H9 (cell line): Measurements from ENCODE around the gene PGGHG. TPM values are rescaled to one million over a fixed set of nuclear protein-coding genes. Genes with fewer than 3 reads are reported as not detected.

Experiments used
- DNase-seq: peaks from one replicate; pipeline ENCODE4 v3.0.0-alpha.2; 2017
- H2AFZ ChIP-seq: one replicate; pipeline ENCODE4 v1.6.1; 2013; ENCODE audit warnings: mild to moderate bottlenecking, low read length, control low read depth, moderate library complexity
- H2AK5ac ChIP-seq: 2 replicates; pipeline ENCODE4 v1.6.1; 2013; ENCODE audit warnings: low read length, control low read depth, mixed read lengths; ENCODE audit not compliant: insufficient read length
- H2BK120ac ChIP-seq: one replicate; pipeline ENCODE4 v1.6.1; 2013; ENCODE audit warnings: low read depth, mild to moderate bottlenecking, low read length, control low read depth, inconsistent platforms; ENCODE audit not compliant: poor library complexity, severe bottlenecking
- H2BK12ac ChIP-seq: 2 replicates; pipeline ENCODE4 v1.6.1; 2013; ENCODE audit warnings: low read length, control low read depth, mixed read lengths, low read depth; ENCODE audit not compliant: insufficient read length
- H2BK15ac ChIP-seq: 2 replicates; pipeline ENCODE4 v1.6.1; 2013; ENCODE audit warnings: low read depth, low read length, control low read depth
- H2BK20ac ChIP-seq: one replicate; pipeline ENCODE4 v1.6.1; 2013; ENCODE audit warnings: low read depth, mild to moderate bottlenecking, low read length, control low read depth, inconsistent platforms; ENCODE audit not compliant: poor library complexity, severe bottlenecking
- H2BK5ac ChIP-seq: 2 replicates; pipeline ENCODE4 v1.6.1; 2013; ENCODE audit warnings: low read length, control low read depth, mixed read lengths; ENCODE audit not compliant: insufficient read length
- H3K14ac ChIP-seq: 2 replicates; pipeline ENCODE4 v1.6.1; 2013; ENCODE audit warnings: low read length, control low read depth; ENCODE audit not compliant: insufficient read depth
- H3K18ac ChIP-seq: 2 replicates; pipeline ENCODE4 v1.6.1; 2013; ENCODE audit warnings: low read depth, mild to moderate bottlenecking, mixed read lengths, low read length, control low read depth; ENCODE audit not compliant: insufficient read length
- H3K23ac ChIP-seq: 2 replicates; pipeline ENCODE4 v1.6.1; 2013; ENCODE audit warnings: low read length, control low read depth, mixed read lengths, low read depth; ENCODE audit not compliant: insufficient read length
- H3K23me2 ChIP-seq: 2 replicates; pipeline ENCODE4 v1.6.1; 2013; ENCODE audit warnings: low read depth, mild to moderate bottlenecking, mixed read lengths, low read length, control low read depth; ENCODE audit not compliant: insufficient read length, poor library complexity, severe bottlenecking
- H3K27ac ChIP-seq: 2 replicates; pipeline ENCODE4 v1.5.1; 2013; ENCODE audit warnings: low read length, control low read depth, mixed read lengths, low read depth; ENCODE audit not compliant: insufficient read length
- H3K27me3 ChIP-seq: 2 replicates; pipeline ENCODE4 v1.6.1; 2013; ENCODE audit warnings: low read length, control low read depth, inconsistent platforms; ENCODE audit not compliant: insufficient read depth
- H3K4ac ChIP-seq: 2 replicates; pipeline ENCODE4 v1.6.1; 2013; ENCODE audit warnings: low read depth, mild to moderate bottlenecking, control low read depth, inconsistent platforms, low read length, moderate library complexity
- H3K4me1 ChIP-seq: 2 replicates; pipeline ENCODE4 v1.6.1; 2013; ENCODE audit warnings: low read length, control low read depth, inconsistent platforms; ENCODE audit not compliant: insufficient read depth
- H3K4me2 ChIP-seq: 2 replicates; pipeline ENCODE4 v1.6.1; 2013; ENCODE audit warnings: low read length, control low read depth, mixed read lengths; ENCODE audit not compliant: insufficient read length, insufficient read depth
- H3K56ac ChIP-seq: 2 replicates; pipeline ENCODE4 v1.6.1; 2013; ENCODE audit warnings: low read depth, mild to moderate bottlenecking, mixed read lengths, low read length, control low read depth; ENCODE audit not compliant: insufficient read length
- H3K79me1 ChIP-seq: 2 replicates; pipeline ENCODE4 v1.6.1; 2013; ENCODE audit warnings: low read depth, mild to moderate bottlenecking, moderate library complexity, low read length, control low read depth, inconsistent platforms; ENCODE audit not compliant: insufficient read depth, poor library complexity, severe bottlenecking
- H3K79me2 ChIP-seq: 2 replicates; pipeline ENCODE4 v1.6.1; 2013; ENCODE audit warnings: low read length, control low read depth, inconsistent platforms; ENCODE audit not compliant: insufficient read depth
- H3K9ac ChIP-seq: 2 replicates; pipeline ENCODE4 v1.6.1; 2013; ENCODE audit warnings: low read length, control low read depth, mixed read lengths; ENCODE audit not compliant: insufficient read length; ENCODE audit errors: extremely low read depth
- H3K9me3 ChIP-seq: one replicate; pipeline ENCODE4 v1.6.1; 2013; ENCODE audit warnings: low read depth, low read length, inconsistent platforms; ENCODE audit not compliant: control insufficient read depth
- H3T11ph ChIP-seq: one replicate; pipeline ENCODE4 v1.6.1; 2013; ENCODE audit warnings: mild to moderate bottlenecking, low read length, control low read depth, inconsistent platforms
- H4K20me1 ChIP-seq: one replicate; pipeline ENCODE4 v1.6.1; 2013; ENCODE audit not compliant: control insufficient read depth, insufficient read length, insufficient read depth
- H4K5ac ChIP-seq: 2 replicates; pipeline ENCODE4 v1.6.1; 2013; ENCODE audit warnings: low read depth, mild to moderate bottlenecking, mixed read lengths, low read length, control low read depth; ENCODE audit not compliant: insufficient read length
- H4K8ac ChIP-seq: replicated peaks from 2 replicates; pipeline ENCODE4 v1.6.1; 2013; ENCODE audit warnings: low read length, control low read depth, mixed read lengths, low read depth; ENCODE audit not compliant: insufficient read length
- H4K91ac ChIP-seq: 2 replicates; pipeline ENCODE4 v1.6.1; 2013; ENCODE audit warnings: low read depth, mild to moderate bottlenecking, moderate library complexity, mixed read lengths, low read length, control low read depth; ENCODE audit not compliant: insufficient read length
- H3K27ac Mint-ChIP-seq, 3 experiments: 2 replicates in 2 of 3; 3 replicates in 1 of 3; pipeline ENCODE4 v1.8.0; 2020 to 2021; ENCODE audit warnings: mixed read lengths in 3 of 3, mild to moderate bottlenecking in 1 of 3, moderate library complexity in 1 of 3
- H3K27me3 Mint-ChIP-seq: 2 replicates; pipeline ENCODE4 v1.8.0; 2021; ENCODE audit warnings: low read depth, mild to moderate bottlenecking, moderate library complexity, mixed read lengths
- H3K36me3 Mint-ChIP-seq, 3 experiments: 2 replicates in 2 of 3; 3 replicates in 1 of 3; pipeline ENCODE4 v1.8.0; 2020 to 2021; ENCODE audit warnings: low read depth in 3 of 3, mixed read lengths in 3 of 3; ENCODE audit not compliant: insufficient read depth in 1 of 3
- H3K4me1 Mint-ChIP-seq, 2 experiments: 2 replicates each; pipeline ENCODE4 v1.8.0; 2020; ENCODE audit warnings: mixed read lengths in 2 of 2
- H3K4me3 Mint-ChIP-seq, 2 experiments: 2 replicates in 1 of 2; 3 replicates in 1 of 2; pipeline ENCODE4 v1.8.0; 2020 to 2021; ENCODE audit warnings: mild to moderate bottlenecking in 2 of 2, mixed read lengths in 2 of 2, moderate library complexity in 1 of 2
- H3K9me3 Mint-ChIP-seq, 2 experiments: 2 replicates in 1 of 2; 3 replicates in 1 of 2; pipeline ENCODE4 v1.8.0; 2020; ENCODE audit warnings: mild to moderate bottlenecking in 2 of 2, mixed read lengths in 2 of 2, moderate library complexity in 1 of 2
- WGBS: extraction: QIAGEN DNeasy Blood & Tissue Kit; methylation state at CpG from one replicate; pipeline ENCODE4 v1.1.7; 2013; ENCODE audit warnings: missing lambda C conversion rate, low lambda C conversion rate, mixed read lengths; ENCODE audit not compliant: insufficient read length; ENCODE audit errors: extremely low coverage; 5-methylcytosine and 5-hydroxymethylcytosine counted together
- total RNA-seq: library from RNA; stranded (reverse); gene quantifications from 2 replicates; pipeline ENCODE4 v1.2.1, GENCODE V29; 2021
- TF ChIP-seq, protein P1 (sequence below): fragments of 200-600 bp; sonication (generic); conservative IDR thresholded peaks from 3 replicates; pipeline ENCODE4 v1.8.0; 2021; ENCODE audit warnings: antibody characterized with exemption, mild to moderate bottlenecking

The PGGHG gene
- total RNA-seq, 1 experiment from 2014 or later = 58.3 TPM

DNA sequence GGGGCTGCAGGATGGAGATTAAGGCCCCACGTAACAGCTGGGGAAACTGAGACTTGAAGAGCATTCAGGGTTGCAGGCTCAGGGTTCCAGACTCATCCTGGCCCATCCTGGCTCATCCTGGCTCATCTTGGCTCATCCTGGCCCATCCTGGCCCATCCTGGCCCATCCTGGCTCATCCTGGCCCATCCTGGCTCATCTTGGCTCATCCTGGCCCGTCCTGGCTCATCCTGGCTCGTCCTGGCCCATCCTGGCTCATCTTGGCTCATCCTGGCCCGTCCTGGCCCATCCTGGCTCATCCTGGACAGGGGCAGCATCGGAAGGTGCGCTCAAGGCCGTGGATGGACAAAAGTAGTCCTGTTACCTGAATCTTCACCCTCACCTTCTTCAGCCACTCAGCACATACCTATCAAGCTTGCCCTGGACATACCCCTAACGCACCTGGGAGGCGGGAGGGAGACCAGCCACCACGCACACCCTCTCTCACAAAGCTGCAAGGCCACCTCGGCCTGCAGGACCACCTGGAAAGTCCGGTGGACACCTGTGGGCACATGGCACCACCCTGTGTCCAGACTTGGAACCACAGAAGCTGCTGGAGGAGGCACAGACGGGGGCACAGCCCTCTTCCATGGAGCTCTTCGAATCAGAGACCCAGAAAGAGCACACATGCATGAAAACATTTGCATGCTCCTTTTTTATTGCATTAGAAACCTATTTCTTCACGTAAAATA is 31.0 kb upstream of the PGGHG start:
- Mint-ChIP-seq H3K36me3 (peaks cover 6 to 11% (median 10%) of the 10 kb centered on the region in 3 experiments; a peak in 6 of 7 replicates), H3K27ac (peak overlapping the region in 1 of 3 experiments; percentile 53; a peak in 2 of 7 replicates), H3K4me3 (no peak overlapping the region), H3K9me3 (peaks cover 13 to 15% of the 10 kb centered on the region in 2 experiments), H3K4me1 (no peaks in the 10 kb centered on the region), H3K27me3 (peaks cover 4% of the 10 kb centered on the region)
- Histone ChIP-seq H4K8ac (no peak overlapping the region), H2BK20ac (no peak overlapping the region), H3K4me2 (no peak overlapping the region), H3K79me1 (no peaks in the 10 kb centered on the region), H3K9ac (no peak overlapping the region), H3K79me2 (no peaks in the 10 kb centered on the region), H3K18ac (no peak overlapping the region), H2BK5ac (no peak overlapping the region), H3K9me3 (no peaks in the 10 kb centered on the region), H4K91ac (no peak overlapping the region), H3K23ac (no peak overlapping the region), H4K5ac (no peak overlapping the region), H3K14ac (no peak overlapping the region), H3K23me2 (no peaks in the 10 kb centered on the region), H3K4ac (no peak overlapping the region), H3K4me1 (no peaks in the 10 kb centered on the region), H3T11ph (no peak overlapping the region), H2AFZ (no peak overlapping the region), H2BK12ac (no peak overlapping the region), H3K27ac (no peak overlapping the region), H4K20me1 (no peaks in the 10 kb centered on the region), H2BK120ac (no peak overlapping the region), H2BK15ac (no peak overlapping the region), H2AK5ac (no peak overlapping the region), H3K56ac (no peak overlapping the region), H3K27me3 (no peaks in the 10 kb centered on the region)
- TF ChIP-seq, protein P1, sequence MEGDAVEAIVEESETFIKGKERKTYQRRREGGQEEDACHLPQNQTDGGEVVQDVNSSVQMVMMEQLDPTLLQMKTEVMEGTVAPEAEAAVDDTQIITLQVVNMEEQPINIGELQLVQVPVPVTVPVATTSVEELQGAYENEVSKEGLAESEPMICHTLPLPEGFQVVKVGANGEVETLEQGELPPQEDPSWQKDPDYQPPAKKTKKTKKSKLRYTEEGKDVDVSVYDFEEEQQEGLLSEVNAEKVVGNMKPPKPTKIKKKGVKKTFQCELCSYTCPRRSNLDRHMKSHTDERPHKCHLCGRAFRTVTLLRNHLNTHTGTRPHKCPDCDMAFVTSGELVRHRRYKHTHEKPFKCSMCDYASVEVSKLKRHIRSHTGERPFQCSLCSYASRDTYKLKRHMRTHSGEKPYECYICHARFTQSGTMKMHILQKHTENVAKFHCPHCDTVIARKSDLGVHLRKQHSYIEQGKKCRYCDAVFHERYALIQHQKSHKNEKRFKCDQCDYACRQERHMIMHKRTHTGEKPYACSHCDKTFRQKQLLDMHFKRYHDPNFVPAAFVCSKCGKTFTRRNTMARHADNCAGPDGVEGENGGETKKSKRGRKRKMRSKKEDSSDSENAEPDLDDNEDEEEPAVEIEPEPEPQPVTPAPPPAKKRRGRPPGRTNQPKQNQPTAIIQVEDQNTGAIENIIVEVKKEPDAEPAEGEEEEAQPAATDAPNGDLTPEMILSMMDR = peak; percentile 33; the same call in 2 of the 3 replicates
- no peak for DNase-seq
- no CpG with 5 or more reads among the region's 15 CpGs for WGBS
